Fibroblast of lung (primary cell): ENCODE results near the gene DBH. TPM values are rescaled to one million over a fixed set of nuclear protein-coding genes. Genes with fewer than 3 reads are reported as not detected.

ENCODE experiments used
- DNase-seq, 2 donors: peaks; one replicate each; pipeline versions ENCODE4 v3.0.0 to v3.0.0-alpha.2; 2010; ENCODE audit warnings: low read depth in 2 of 2
- H2AFZ ChIP-seq: 2 replicates; pipeline ENCODE4 v1.5.1; 2012; ENCODE audit warnings: low read length, control low read depth, inconsistent platforms
- H3K27ac ChIP-seq: 2 replicates; pipeline ENCODE4 v1.5.1; 2011; ENCODE audit warnings: low read length, control low read depth; ENCODE audit not compliant: insufficient read depth
- H3K27me3 ChIP-seq: 2 replicates; pipeline ENCODE4 v1.5.1; 2011; ENCODE audit warnings: mild to moderate bottlenecking, low read length; ENCODE audit not compliant: control insufficient read depth, insufficient read depth
- H3K36me3 ChIP-seq: 2 replicates; pipeline ENCODE4 v1.5.1; 2011; ENCODE audit warnings: low read length; ENCODE audit not compliant: control insufficient read depth, insufficient read depth
- H3K4me1 ChIP-seq: 2 replicates; pipeline ENCODE4 v1.5.1; 2011; ENCODE audit warnings: low read length; ENCODE audit not compliant: control insufficient read depth, insufficient read depth; ENCODE audit errors: extremely low read depth
- H3K4me2 ChIP-seq: 2 replicates; pipeline ENCODE4 v1.5.1; 2011; ENCODE audit warnings: low read length, control low read depth; ENCODE audit not compliant: insufficient read depth; ENCODE audit errors: extremely low read depth
- H3K4me3 ChIP-seq, 4 experiments: fragments of 200-600 bp in 1 of 4; sonication (generic) in 1 of 4; replicated peaks in 1 of 4; 2 replicates each; pipeline ENCODE4 v1.5.1; 2011 to 2016; ENCODE audit warnings: low read length in 4 of 4, low read depth in 3 of 4, mild to moderate bottlenecking in 3 of 4, control low read depth in 2 of 4, inconsistent platforms in 1 of 4, mixed read lengths in 1 of 4; ENCODE audit not compliant: insufficient read depth in 1 of 4; ENCODE audit errors: control extremely low read depth in 1 of 4
- H3K79me2 ChIP-seq: 2 replicates; pipeline ENCODE4 v1.5.1; 2012; ENCODE audit warnings: mild to moderate bottlenecking, low read length, inconsistent platforms; ENCODE audit not compliant: control insufficient read depth, insufficient read depth
- H3K9ac ChIP-seq: 2 replicates; pipeline ENCODE4 v1.5.1; 2011; ENCODE audit warnings: mild to moderate bottlenecking, low read length, control low read depth; ENCODE audit not compliant: insufficient read depth
- H3K9me3 ChIP-seq: 2 replicates; pipeline ENCODE4 v1.5.1; 2012; ENCODE audit warnings: low read depth, low read length; ENCODE audit not compliant: control insufficient read depth, insufficient read depth
- H4K20me1 ChIP-seq: 2 replicates; pipeline ENCODE4 v1.5.1; 2011; ENCODE audit warnings: low read length; ENCODE audit not compliant: control insufficient read depth, insufficient read depth; ENCODE audit errors: extremely low read depth
- EZH2 ChIP-seq: IDR thresholded peaks from 2 replicates; pipeline ENCODE4 v1.5.1; 2012; ENCODE audit warnings: low read length, control low read depth, mild to moderate bottlenecking; ENCODE audit errors: missing control alignments
- polyA plus RNA-seq, 2 donors: library from polyadenylated mRNA; depleted of rRNA in 1 of 2; stranded (reverse) in 1 of 2; unstranded in 1 of 2; fragments of >200 nt; gene quantifications; 2 replicates each; pipeline ENCODE4 v1.2.1, GENCODE V29; 2011 to 2012; ENCODE audit warnings: missing spikeins in 1 of 2
- total RNA-seq: library from RNA; depleted of rRNA; stranded (reverse); fragments of >200 nt; gene quantifications from 2 replicates; pipeline ENCODE4 v1.2.1, GENCODE V29; 2014
- TF ChIP-seq, protein P1 (sequence below), 2 donors: IDR thresholded peaks in 1 of 2; conservative IDR thresholded peaks in 1 of 2; 1 replicate in 1 of 2; 2 replicates in 1 of 2; pipeline ENCODE4 v1.5.1; 2011 to 2012; ENCODE audit warnings: low read length in 2 of 2, control low read depth in 1 of 2, inconsistent platforms in 1 of 2, low read depth in 1 of 2, mild to moderate bottlenecking in 1 of 2

Gene DBH
- total and polyA plus RNA-seq, 2 donors (not counting 1 experiment from before 2014, with no cell fraction given), result not detected

DNA sequence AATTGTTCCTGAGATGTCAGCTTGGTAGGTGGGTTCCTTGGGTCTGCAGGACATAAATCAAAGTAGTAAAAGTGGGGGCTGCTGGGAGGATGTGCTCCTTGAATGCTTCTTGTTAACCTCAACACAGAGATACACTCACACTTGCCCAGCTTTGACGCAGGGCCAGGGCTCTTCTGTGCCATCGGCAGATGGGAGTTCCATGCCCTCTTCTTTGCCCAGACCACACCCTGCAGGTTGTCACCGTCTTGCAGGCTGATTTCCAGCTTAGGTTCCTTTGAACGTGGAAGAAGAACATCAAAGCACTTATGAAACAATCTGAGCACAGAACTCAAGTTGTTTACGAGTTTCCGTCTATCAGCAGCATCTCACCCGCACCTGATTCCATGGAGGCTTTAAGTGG lies 11.0 kb downstream of the DBH start:
- no peaks in the 10 kb centered on the region for H3K4me1 ChIP-seq
- no peaks in the 10 kb centered on the region for H3K36me3 ChIP-seq
- H2AFZ ChIP-seq, result no peak overlapping the region
- no peak overlapping the region for H3K4me2 ChIP-seq
- H3K9ac ChIP-seq, result no peak overlapping the region
- TF ChIP-seq EZH2, result no peak
- TF ChIP-seq, protein P1, sequence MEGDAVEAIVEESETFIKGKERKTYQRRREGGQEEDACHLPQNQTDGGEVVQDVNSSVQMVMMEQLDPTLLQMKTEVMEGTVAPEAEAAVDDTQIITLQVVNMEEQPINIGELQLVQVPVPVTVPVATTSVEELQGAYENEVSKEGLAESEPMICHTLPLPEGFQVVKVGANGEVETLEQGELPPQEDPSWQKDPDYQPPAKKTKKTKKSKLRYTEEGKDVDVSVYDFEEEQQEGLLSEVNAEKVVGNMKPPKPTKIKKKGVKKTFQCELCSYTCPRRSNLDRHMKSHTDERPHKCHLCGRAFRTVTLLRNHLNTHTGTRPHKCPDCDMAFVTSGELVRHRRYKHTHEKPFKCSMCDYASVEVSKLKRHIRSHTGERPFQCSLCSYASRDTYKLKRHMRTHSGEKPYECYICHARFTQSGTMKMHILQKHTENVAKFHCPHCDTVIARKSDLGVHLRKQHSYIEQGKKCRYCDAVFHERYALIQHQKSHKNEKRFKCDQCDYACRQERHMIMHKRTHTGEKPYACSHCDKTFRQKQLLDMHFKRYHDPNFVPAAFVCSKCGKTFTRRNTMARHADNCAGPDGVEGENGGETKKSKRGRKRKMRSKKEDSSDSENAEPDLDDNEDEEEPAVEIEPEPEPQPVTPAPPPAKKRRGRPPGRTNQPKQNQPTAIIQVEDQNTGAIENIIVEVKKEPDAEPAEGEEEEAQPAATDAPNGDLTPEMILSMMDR (conservative IDR thresholded peaks at IDR 0.05 in 1 of 2, IDR thresholded peaks at IDR 0.05 in 1 of 2; ENCODE audit: low read depth in 1 of 2, low read length in 2 of 2), result no peak
- H3K9me3 ChIP-seq, result no peaks in the 10 kb centered on the region
- H3K27me3 ChIP-seq, result no peaks in the 10 kb centered on the region
- no peak for DNase-seq
- no peaks in the 10 kb centered on the region for H3K79me2 ChIP-seq
- H3K4me3 ChIP-seq, result no peak overlapping the region
- no peak overlapping the region for H3K27ac ChIP-seq
- no peaks in the 10 kb centered on the region for H4K20me1 ChIP-seq

DNA sequence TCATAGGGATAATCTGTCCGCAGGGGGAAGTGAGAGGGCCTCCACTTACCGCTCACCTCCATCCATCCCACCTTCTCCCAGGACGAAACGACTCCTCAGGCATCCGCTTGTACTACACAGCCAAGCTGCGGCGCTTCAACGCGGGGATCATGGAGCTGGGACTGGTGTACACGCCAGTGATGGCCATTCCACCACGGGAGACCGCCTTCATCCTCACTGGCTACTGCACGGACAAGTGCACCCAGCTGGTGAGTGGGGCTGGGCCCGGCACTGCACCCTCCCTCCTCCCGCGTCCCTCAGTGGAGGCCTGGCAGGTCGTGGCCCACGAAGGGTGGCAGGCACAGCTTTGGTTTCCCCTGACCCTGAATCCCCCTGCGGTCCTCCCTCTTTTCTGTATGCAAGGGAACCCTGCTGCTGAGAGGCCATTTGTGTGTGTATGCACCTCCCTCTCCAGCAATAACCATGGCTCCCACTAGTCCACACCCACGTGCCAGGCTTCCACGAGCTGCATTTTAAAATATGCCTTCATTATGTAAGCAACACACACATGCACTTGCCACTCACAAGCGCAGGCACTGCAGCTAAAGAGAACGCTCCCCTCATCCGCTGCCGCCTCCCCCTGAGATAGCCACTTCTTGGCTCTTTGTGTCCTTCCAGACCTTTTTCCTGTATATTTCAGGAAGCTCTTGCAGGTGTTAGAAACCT lies 11.8 kb downstream of the DBH start:
- TF ChIP-seq EZH2, result no peak
- H3K4me1 ChIP-seq, result no peaks in the 10 kb centered on the region
- H3K36me3 ChIP-seq, result no peaks in the 10 kb centered on the region
- no peak overlapping the region for H3K4me3 ChIP-seq
- H3K27ac ChIP-seq, result no peak overlapping the region
- no peaks in the 10 kb centered on the region for H3K27me3 ChIP-seq
- DNase-seq, result no peak
- no peaks in the 10 kb centered on the region for H4K20me1 ChIP-seq
- no peak overlapping the region for H3K4me2 ChIP-seq
- H3K79me2 ChIP-seq, result no peaks in the 10 kb centered on the region
- H3K9me3 ChIP-seq, result no peaks in the 10 kb centered on the region
- no peak overlapping the region for H3K9ac ChIP-seq
- H2AFZ ChIP-seq, result no peak overlapping the region

DNA sequence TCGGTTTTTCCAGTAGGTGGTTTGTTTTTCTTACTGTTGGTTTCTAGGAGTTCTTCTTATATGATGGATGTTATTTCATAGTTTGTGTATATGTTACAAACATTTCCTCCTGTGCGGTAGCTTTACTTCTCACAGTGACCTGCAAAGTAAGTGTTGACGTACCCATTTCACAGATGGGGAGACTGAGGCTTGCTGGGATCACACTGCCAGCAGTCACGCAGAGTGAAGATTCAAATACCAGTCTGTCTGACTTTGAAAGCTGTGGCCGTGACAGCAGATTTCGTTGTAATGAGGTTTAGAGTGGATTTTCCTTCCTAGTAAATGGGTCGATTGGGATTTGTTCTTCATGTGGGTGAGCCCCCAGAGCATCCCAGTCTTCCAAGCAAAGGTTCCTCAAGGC lies 13.0 kb downstream of the DBH start:
- H3K4me1 ChIP-seq, result no peaks in the 10 kb centered on the region
- no peak for DNase-seq
- no peaks in the 10 kb centered on the region for H3K79me2 ChIP-seq
- no peak overlapping the region for H2AFZ ChIP-seq
- no peaks in the 10 kb centered on the region for H3K9me3 ChIP-seq
- no peaks in the 10 kb centered on the region for H4K20me1 ChIP-seq
- H3K4me2 ChIP-seq, result no peak overlapping the region
- H3K4me3 ChIP-seq, result no peak overlapping the region
- no peaks in the 10 kb centered on the region for H3K36me3 ChIP-seq
- no peak overlapping the region for H3K27ac ChIP-seq
- no peaks in the 10 kb centered on the region for H3K27me3 ChIP-seq
- TF ChIP-seq EZH2, result no peak
- TF ChIP-seq, protein P1 (conservative IDR thresholded peaks at IDR 0.05 in 1 of 2, IDR thresholded peaks at IDR 0.05 in 1 of 2; ENCODE audit: low read depth in 1 of 2, low read length in 2 of 2), result no peak
- no peak overlapping the region for H3K9ac ChIP-seq
